Testis (tissue), 3 donors: ENCODE results near the gene DMD. TPM values are rescaled to one million over a fixed set of nuclear protein-coding genes. Genes with fewer than 3 reads are reported as not detected.
"Not testable (repeated sequence)": the region's sequence is repeated elsewhere in the genome, so short reads cannot be mapped to it uniquely, and the experiment has no call there.

Source experiments
- DNase-seq: peaks from one replicate; pipeline ENCODE4 v3.0.0-alpha.2; 2019
- H3K27ac ChIP-seq, 2 donors: fragments of 200-600 bp; sonication (generic); one replicate each; pipeline ENCODE4 v1.5.1; 2019
- H3K27me3 ChIP-seq: fragments of 200-600 bp; sonication (generic); one replicate; pipeline ENCODE4 v1.5.1; 2019
- H3K36me3 ChIP-seq: fragments of 200-600 bp; sonication (generic); one replicate; pipeline ENCODE4 v1.5.1; 2017; ENCODE audit warnings: low read depth; ENCODE audit errors: missing control alignments
- H3K4me1 ChIP-seq: fragments of 200-600 bp; sonication (generic); one replicate; pipeline ENCODE4 v1.5.1; 2019
- H3K4me3 ChIP-seq, 2 donors: fragments of 200-600 bp; sonication (generic); one replicate each; pipeline ENCODE4 v1.5.1; 2017 to 2019
- H3K9me3 ChIP-seq: fragments of 200-600 bp; sonication (generic); one replicate; pipeline ENCODE4 v1.5.1; 2017
- CTCF ChIP-seq, 3 experiments: fragments of 450-650 bp in 2 of 3; fragments of 200-600 bp in 1 of 3; sonication (generic) in 1 of 3; IDR thresholded peaks; one replicate each; pipeline ENCODE4 v1.5.1; 2016 to 2019; ENCODE audit warnings: antibody characterized with exemption in 3 of 3, mild to moderate bottlenecking in 2 of 3, moderate library complexity in 1 of 3
- POLR2A ChIP-seq: fragments of 450-650 bp; IDR thresholded peaks from one replicate; pipeline ENCODE4 v1.6.1; 2017; ENCODE audit warnings: antibody characterized with exemption, mild to moderate bottlenecking, moderate library complexity
- WGBS, 2 donors: methylation state at CpG; one replicate each; pipeline ENCODE4 v1.1.5; 2018; 5-methylcytosine and 5-hydroxymethylcytosine counted together
- intact Hi-C: fragments of 100-400 bp; cut with DNase I; formaldehyde crosslinking; loops from one replicate; pipeline ENCODE4 v1.15.1; 2023; ENCODE audit warnings: low total_unique reads
- polyA plus RNA-seq: library from polyadenylated mRNA; stranded (reverse); fragments of 350-450 nt; fragmentation: Illumina TruSeq; extraction: RNeasy Lipid Tissue Mini Kit (QIAGEN cat#74804); gene quantifications from one replicate; pipeline ENCODE4 v1.2.3, GENCODE V29; 2014; ENCODE audit warnings: low read depth, low replicate concordance; ENCODE audit not compliant: insufficient read depth
- total RNA-seq, 2 donors: library from RNA; depleted of rRNA; stranded (reverse); fragments of >200 nt; gene quantifications; one replicate each; pipeline ENCODE4 v1.2.3, GENCODE V29; 2016

The DMD gene
- total and polyA plus RNA-seq, 3 donors from 2014 or later, result 11.3 to 34.1 (median 24.2) TPM

GRCh38 chrX:31388946-31389345, 1822.4 kb downstream of the DMD start:
- Histone ChIP-seq H3K27me3 (no peaks in the 10 kb centered on the region), H3K9me3 (no peaks in the 10 kb centered on the region), H3K4me3 (no peak overlapping the region), H3K36me3 (no peaks in the 10 kb centered on the region), H3K27ac (no peak overlapping the region), H3K4me1 (no peaks in the 10 kb centered on the region)
- 80 to 86% methylated on average over 1 of the region's 1 CpG for WGBS, 2 donors
- intact Hi-C loops, result no loop called here
- no peak for TF ChIP-seq CTCF (IDR thresholded peaks at IDR 0.05)
- TF ChIP-seq POLR2A, result no peak
- DNase-seq, result no peak

DNA sequence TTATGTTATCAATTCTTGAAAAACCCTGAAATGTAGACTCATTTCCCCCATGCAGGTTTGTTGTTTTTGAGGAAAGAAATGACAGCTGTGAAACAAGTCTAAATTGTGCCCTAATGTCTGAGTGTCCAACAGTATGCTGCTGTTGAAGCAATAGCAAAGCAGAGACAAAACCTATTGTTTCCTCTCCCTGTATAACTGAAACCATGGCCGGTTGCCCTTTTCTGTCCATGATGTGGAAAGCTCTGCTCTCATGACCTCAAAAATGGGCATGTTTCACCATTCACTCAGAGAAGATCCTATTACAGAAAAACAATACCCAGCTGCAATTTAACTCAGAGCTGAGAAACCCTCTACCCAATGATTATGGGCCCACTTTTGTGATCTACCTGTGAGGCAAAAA, 1826.9 kb downstream of the DMD start:
- 100% methylated on average over 1 of the region's 1 CpG for WGBS, 2 donors
- intact Hi-C loops, result no loop called here

GRCh38 chrX:31383991-31384390, 1827.4 kb downstream of the DMD start:
- 98% methylated on average over 5 of the region's 8 CpGs; no CpG with 5 or more reads in 1 of the 2 donors for WGBS, 2 donors
- Histone ChIP-seq H3K9me3 (no peaks in the 10 kb centered on the region), H3K4me3 (no peak overlapping the region), H3K27me3 (no peaks in the 10 kb centered on the region), H3K36me3 (no peaks in the 10 kb centered on the region), H3K27ac (no peak overlapping the region), H3K4me1 (no peaks in the 10 kb centered on the region)
- DNase-seq, result no peak
- TF ChIP-seq CTCF (IDR thresholded peaks at IDR 0.05), result no peak
- TF ChIP-seq POLR2A, result no peak
- intact Hi-C loops, result no loop called here

More for the DNA sequence above, 1826.9 kb downstream of the DMD start:
- Histone ChIP-seq H3K4me3 (no peak overlapping the region), H3K4me1 (no peaks in the 10 kb centered on the region), H3K36me3 (no peaks in the 10 kb centered on the region), H3K9me3 (no peaks in the 10 kb centered on the region), H3K27ac (no peak overlapping the region), H3K27me3 (no peaks in the 10 kb centered on the region)
- TF ChIP-seq CTCF (IDR thresholded peaks at IDR 0.05) (no peak), POLR2A (no peak)
- DNase-seq, result no peak

DNA sequence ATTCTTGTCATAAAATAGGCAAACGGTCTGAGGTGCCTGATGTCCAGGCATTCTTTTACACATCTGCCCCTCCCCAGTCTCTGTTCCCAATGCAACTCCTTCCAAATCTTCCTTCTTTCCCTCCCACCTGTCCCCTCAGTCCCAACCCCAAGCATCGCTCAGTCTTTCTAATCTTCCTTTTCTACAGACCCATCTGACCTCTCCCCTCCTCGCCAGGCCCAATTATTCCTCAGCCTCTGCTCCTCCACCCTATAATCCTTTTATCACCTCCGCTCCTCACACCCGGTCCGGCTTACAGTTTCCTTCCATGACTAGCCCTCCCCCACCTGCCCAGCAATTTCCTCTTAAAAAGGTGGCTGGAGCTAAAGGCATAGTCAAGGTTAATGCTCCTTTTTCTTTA, 1832.4 kb downstream of the DMD start:
- H3K4me1 ChIP-seq, H3K9me3 ChIP-seq, H3K27me3 ChIP-seq, H3K27ac ChIP-seq, H3K4me3 ChIP-seq, DNase-seq, H3K36me3 ChIP-seq, intact Hi-C loops: not testable (repeated sequence)
- 79 to 94% methylated on average over 6 of the region's 6 CpGs for WGBS, 2 donors

- H3K4me1 ChIP-seq, DNase-seq, H3K27ac ChIP-seq, H3K9me3 ChIP-seq, H3K27me3 ChIP-seq, intact Hi-C loops, H3K4me3 ChIP-seq, H3K36me3 ChIP-seq: not testable (repeated sequence)
- 91 to 93% methylated on average over 5 to 8 of the region's 8 CpGs for WGBS, 2 donors
These were observed 1833.5 kb downstream of the DMD start for GRCh38 chrX:31377821-31378220.

DNA sequence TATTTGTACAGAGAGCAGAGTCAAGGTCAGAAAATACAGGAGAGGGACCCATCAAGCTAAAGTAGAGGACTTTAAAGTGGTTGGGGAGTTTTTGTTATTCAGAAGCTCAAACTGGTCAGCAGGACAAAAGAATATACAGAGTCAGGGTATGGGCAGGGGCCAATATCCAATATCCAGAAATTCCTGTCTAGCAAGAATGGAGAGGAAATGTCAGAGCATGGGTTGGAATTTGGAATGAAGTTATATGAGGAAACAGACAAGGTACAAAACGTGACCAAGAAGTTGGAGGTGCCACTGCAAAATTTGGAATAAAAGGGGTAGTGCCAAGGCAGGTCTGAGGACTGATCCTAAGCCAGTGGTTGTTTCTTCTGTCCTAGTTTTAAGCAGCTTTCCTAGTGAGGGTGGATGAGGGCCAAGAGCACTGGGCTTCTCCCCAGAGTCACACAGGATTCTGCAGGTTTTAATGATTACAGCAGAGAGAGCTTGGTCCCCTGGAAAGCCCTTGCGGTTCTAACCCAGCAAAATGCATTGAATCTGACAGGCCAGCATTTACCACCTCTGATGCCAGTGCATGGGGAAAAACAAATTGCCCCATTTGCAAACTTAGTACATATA, 1834.8 kb downstream of the DMD start:
- WGBS, 2 donors, result 46 to 55% methylated on average over 2 of the region's 2 CpGs
- Histone ChIP-seq H3K4me3 (no peak overlapping the region), H3K36me3 (no peaks in the 10 kb centered on the region), H3K9me3 (no peaks in the 10 kb centered on the region), H3K27ac (no peak overlapping the region), H3K27me3 (no peaks in the 10 kb centered on the region), H3K4me1 (no peaks in the 10 kb centered on the region)
- TF ChIP-seq POLR2A (no peak), CTCF (IDR thresholded peaks at IDR 0.05) (no peak)
- intact Hi-C loops, result no loop called here
- peak; percentile 35 for DNase-seq
